H9 (cell line): ENCODE results near the gene BUD13. TPM values are rescaled to one million over a fixed set of nuclear protein-coding genes. Genes with fewer than 3 reads are reported as not detected.

ENCODE experiments used
- DNase-seq: peaks from one replicate; pipeline ENCODE4 v3.0.0-alpha.2; 2017
- H2AFZ ChIP-seq: one replicate; pipeline ENCODE4 v1.6.1; 2013; ENCODE audit warnings: mild to moderate bottlenecking, low read length, control low read depth, moderate library complexity
- H2AK5ac ChIP-seq: 2 replicates; pipeline ENCODE4 v1.6.1; 2013; ENCODE audit warnings: low read length, control low read depth, mixed read lengths; ENCODE audit not compliant: insufficient read length
- H2BK120ac ChIP-seq: one replicate; pipeline ENCODE4 v1.6.1; 2013; ENCODE audit warnings: low read depth, mild to moderate bottlenecking, low read length, control low read depth, inconsistent platforms; ENCODE audit not compliant: poor library complexity, severe bottlenecking
- H2BK12ac ChIP-seq: 2 replicates; pipeline ENCODE4 v1.6.1; 2013; ENCODE audit warnings: low read length, control low read depth, mixed read lengths, low read depth; ENCODE audit not compliant: insufficient read length
- H2BK15ac ChIP-seq: 2 replicates; pipeline ENCODE4 v1.6.1; 2013; ENCODE audit warnings: low read depth, low read length, control low read depth
- H2BK20ac ChIP-seq: one replicate; pipeline ENCODE4 v1.6.1; 2013; ENCODE audit warnings: low read depth, mild to moderate bottlenecking, low read length, control low read depth, inconsistent platforms; ENCODE audit not compliant: poor library complexity, severe bottlenecking
- H2BK5ac ChIP-seq: 2 replicates; pipeline ENCODE4 v1.6.1; 2013; ENCODE audit warnings: low read length, control low read depth, mixed read lengths; ENCODE audit not compliant: insufficient read length
- H3K14ac ChIP-seq: 2 replicates; pipeline ENCODE4 v1.6.1; 2013; ENCODE audit warnings: low read length, control low read depth; ENCODE audit not compliant: insufficient read depth
- H3K18ac ChIP-seq: 2 replicates; pipeline ENCODE4 v1.6.1; 2013; ENCODE audit warnings: low read depth, mild to moderate bottlenecking, mixed read lengths, low read length, control low read depth; ENCODE audit not compliant: insufficient read length
- H3K23ac ChIP-seq: 2 replicates; pipeline ENCODE4 v1.6.1; 2013; ENCODE audit warnings: low read length, control low read depth, mixed read lengths, low read depth; ENCODE audit not compliant: insufficient read length
- H3K23me2 ChIP-seq: 2 replicates; pipeline ENCODE4 v1.6.1; 2013; ENCODE audit warnings: low read depth, mild to moderate bottlenecking, mixed read lengths, low read length, control low read depth; ENCODE audit not compliant: insufficient read length, poor library complexity, severe bottlenecking
- H3K27ac ChIP-seq: 2 replicates; pipeline ENCODE4 v1.5.1; 2013; ENCODE audit warnings: low read length, control low read depth, mixed read lengths, low read depth; ENCODE audit not compliant: insufficient read length
- H3K27me3 ChIP-seq: 2 replicates; pipeline ENCODE4 v1.6.1; 2013; ENCODE audit warnings: low read length, control low read depth, inconsistent platforms; ENCODE audit not compliant: insufficient read depth
- H3K4ac ChIP-seq: 2 replicates; pipeline ENCODE4 v1.6.1; 2013; ENCODE audit warnings: low read depth, mild to moderate bottlenecking, control low read depth, inconsistent platforms, low read length, moderate library complexity
- H3K4me1 ChIP-seq: 2 replicates; pipeline ENCODE4 v1.6.1; 2013; ENCODE audit warnings: low read length, control low read depth, inconsistent platforms; ENCODE audit not compliant: insufficient read depth
- H3K4me2 ChIP-seq: 2 replicates; pipeline ENCODE4 v1.6.1; 2013; ENCODE audit warnings: low read length, control low read depth, mixed read lengths; ENCODE audit not compliant: insufficient read length, insufficient read depth
- H3K56ac ChIP-seq: 2 replicates; pipeline ENCODE4 v1.6.1; 2013; ENCODE audit warnings: low read depth, mild to moderate bottlenecking, mixed read lengths, low read length, control low read depth; ENCODE audit not compliant: insufficient read length
- H3K79me1 ChIP-seq: 2 replicates; pipeline ENCODE4 v1.6.1; 2013; ENCODE audit warnings: low read depth, mild to moderate bottlenecking, moderate library complexity, low read length, control low read depth, inconsistent platforms; ENCODE audit not compliant: insufficient read depth, poor library complexity, severe bottlenecking
- H3K79me2 ChIP-seq: 2 replicates; pipeline ENCODE4 v1.6.1; 2013; ENCODE audit warnings: low read length, control low read depth, inconsistent platforms; ENCODE audit not compliant: insufficient read depth
- H3K9ac ChIP-seq: 2 replicates; pipeline ENCODE4 v1.6.1; 2013; ENCODE audit warnings: low read length, control low read depth, mixed read lengths; ENCODE audit not compliant: insufficient read length; ENCODE audit errors: extremely low read depth
- H3K9me3 ChIP-seq: one replicate; pipeline ENCODE4 v1.6.1; 2013; ENCODE audit warnings: low read depth, low read length, inconsistent platforms; ENCODE audit not compliant: control insufficient read depth
- H3T11ph ChIP-seq: one replicate; pipeline ENCODE4 v1.6.1; 2013; ENCODE audit warnings: mild to moderate bottlenecking, low read length, control low read depth, inconsistent platforms
- H4K20me1 ChIP-seq: one replicate; pipeline ENCODE4 v1.6.1; 2013; ENCODE audit not compliant: control insufficient read depth, insufficient read length, insufficient read depth
- H4K5ac ChIP-seq: 2 replicates; pipeline ENCODE4 v1.6.1; 2013; ENCODE audit warnings: low read depth, mild to moderate bottlenecking, mixed read lengths, low read length, control low read depth; ENCODE audit not compliant: insufficient read length
- H4K8ac ChIP-seq: replicated peaks from 2 replicates; pipeline ENCODE4 v1.6.1; 2013; ENCODE audit warnings: low read length, control low read depth, mixed read lengths, low read depth; ENCODE audit not compliant: insufficient read length
- H4K91ac ChIP-seq: 2 replicates; pipeline ENCODE4 v1.6.1; 2013; ENCODE audit warnings: low read depth, mild to moderate bottlenecking, moderate library complexity, mixed read lengths, low read length, control low read depth; ENCODE audit not compliant: insufficient read length
- H3K27ac Mint-ChIP-seq, 3 experiments: 2 replicates in 2 of 3; 3 replicates in 1 of 3; pipeline ENCODE4 v1.8.0; 2020 to 2021; ENCODE audit warnings: mixed read lengths in 3 of 3, mild to moderate bottlenecking in 1 of 3, moderate library complexity in 1 of 3
- H3K27me3 Mint-ChIP-seq: 2 replicates; pipeline ENCODE4 v1.8.0; 2021; ENCODE audit warnings: low read depth, mild to moderate bottlenecking, moderate library complexity, mixed read lengths
- H3K36me3 Mint-ChIP-seq, 3 experiments: 2 replicates in 2 of 3; 3 replicates in 1 of 3; pipeline ENCODE4 v1.8.0; 2020 to 2021; ENCODE audit warnings: low read depth in 3 of 3, mixed read lengths in 3 of 3; ENCODE audit not compliant: insufficient read depth in 1 of 3
- H3K4me1 Mint-ChIP-seq, 2 experiments: 2 replicates each; pipeline ENCODE4 v1.8.0; 2020; ENCODE audit warnings: mixed read lengths in 2 of 2
- H3K4me3 Mint-ChIP-seq, 2 experiments: 2 replicates in 1 of 2; 3 replicates in 1 of 2; pipeline ENCODE4 v1.8.0; 2020 to 2021; ENCODE audit warnings: mild to moderate bottlenecking in 2 of 2, mixed read lengths in 2 of 2, moderate library complexity in 1 of 2
- H3K9me3 Mint-ChIP-seq, 2 experiments: 2 replicates in 1 of 2; 3 replicates in 1 of 2; pipeline ENCODE4 v1.8.0; 2020; ENCODE audit warnings: mild to moderate bottlenecking in 2 of 2, mixed read lengths in 2 of 2, moderate library complexity in 1 of 2
- total RNA-seq: library from RNA; stranded (reverse); gene quantifications from 2 replicates; pipeline ENCODE4 v1.2.1, GENCODE V29; 2021
- TF ChIP-seq, protein P1 (sequence below): fragments of 200-600 bp; sonication (generic); conservative IDR thresholded peaks from 3 replicates; pipeline ENCODE4 v1.8.0; 2021; ENCODE audit warnings: antibody characterized with exemption, mild to moderate bottlenecking

Gene BUD13
- total RNA-seq, 1 experiment from 2014 or later = 30.0 TPM

- Histone ChIP-seq H3K14ac (no peak overlapping the region), H4K8ac (no peak overlapping the region), H2AFZ (no peak overlapping the region), H3K79me1 (peaks cover under 1% of the 10 kb centered on the region), H3K23me2 (peaks cover 12% of the 10 kb centered on the region), H3K27ac (no peak overlapping the region), H3K27me3 (no peaks in the 10 kb centered on the region), H2BK5ac (no peak overlapping the region), H4K5ac (no peak overlapping the region), H2AK5ac (no peak overlapping the region), H3K79me2 (peaks cover 5% of the 10 kb centered on the region; the same call in 1 of the 2 replicates), H3K56ac (no peak overlapping the region), H3K4me1 (peaks cover 2% of the 10 kb centered on the region; the same call in 1 of the 2 replicates), H2BK15ac (no peak overlapping the region), H3K9ac (no peak overlapping the region), H2BK20ac (no peak overlapping the region), H2BK120ac (no peak overlapping the region), H3K4me2 (no peak overlapping the region), H3K18ac (no peak overlapping the region), H4K91ac (no peak overlapping the region), H3K9me3 (no peaks in the 10 kb centered on the region), H3T11ph (no peak overlapping the region), H3K4ac (no peak overlapping the region), H2BK12ac (no peak overlapping the region), H3K23ac (no peak overlapping the region), H4K20me1 (no peaks in the 10 kb centered on the region)
- Mint-ChIP-seq H3K9me3 (no peaks in the 10 kb centered on the region), H3K4me3 (no peak overlapping the region), H3K36me3 (peaks cover 20 to 56% (median 38%) of the 10 kb centered on the region in 3 experiments; a peak in 6 of 7 replicates), H3K27ac (no peak overlapping the region; a peak in 1 of 7 replicates), H3K4me1 (peaks cover 13 to 14% of the 10 kb centered on the region in 2 experiments), H3K27me3 (no peaks in the 10 kb centered on the region)
- TF ChIP-seq, protein P1, sequence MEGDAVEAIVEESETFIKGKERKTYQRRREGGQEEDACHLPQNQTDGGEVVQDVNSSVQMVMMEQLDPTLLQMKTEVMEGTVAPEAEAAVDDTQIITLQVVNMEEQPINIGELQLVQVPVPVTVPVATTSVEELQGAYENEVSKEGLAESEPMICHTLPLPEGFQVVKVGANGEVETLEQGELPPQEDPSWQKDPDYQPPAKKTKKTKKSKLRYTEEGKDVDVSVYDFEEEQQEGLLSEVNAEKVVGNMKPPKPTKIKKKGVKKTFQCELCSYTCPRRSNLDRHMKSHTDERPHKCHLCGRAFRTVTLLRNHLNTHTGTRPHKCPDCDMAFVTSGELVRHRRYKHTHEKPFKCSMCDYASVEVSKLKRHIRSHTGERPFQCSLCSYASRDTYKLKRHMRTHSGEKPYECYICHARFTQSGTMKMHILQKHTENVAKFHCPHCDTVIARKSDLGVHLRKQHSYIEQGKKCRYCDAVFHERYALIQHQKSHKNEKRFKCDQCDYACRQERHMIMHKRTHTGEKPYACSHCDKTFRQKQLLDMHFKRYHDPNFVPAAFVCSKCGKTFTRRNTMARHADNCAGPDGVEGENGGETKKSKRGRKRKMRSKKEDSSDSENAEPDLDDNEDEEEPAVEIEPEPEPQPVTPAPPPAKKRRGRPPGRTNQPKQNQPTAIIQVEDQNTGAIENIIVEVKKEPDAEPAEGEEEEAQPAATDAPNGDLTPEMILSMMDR = no peak
- DNase-seq = no peak
Observed at GRCh38 chr11:116776522-116776984, 3.8 kb upstream of the BUD13 start.
